ENCODE results near the gene FRMD1.

FRMD1 gene

DNA sequence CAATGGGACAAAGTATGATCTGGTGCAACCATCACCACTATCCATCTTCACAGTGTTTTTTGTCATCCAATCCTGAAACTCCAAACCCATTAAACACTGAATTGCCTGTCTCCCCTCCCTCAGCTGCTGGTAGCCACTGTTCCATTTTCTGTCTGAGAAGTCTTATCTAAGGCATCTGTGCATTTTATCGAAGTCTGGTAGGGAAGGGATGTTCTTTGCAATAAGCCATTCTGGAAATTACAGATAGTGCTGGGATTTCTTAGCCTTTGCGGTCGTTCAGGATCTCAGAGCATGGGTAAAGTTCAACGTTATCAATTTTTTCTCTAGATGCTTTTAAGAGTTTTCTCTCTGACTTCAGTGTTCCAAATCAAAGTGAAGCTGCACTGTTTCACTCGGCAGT lies 57.4 kb downstream of the FRMD1 start:
- DNase-seq, result no peak

DNA sequence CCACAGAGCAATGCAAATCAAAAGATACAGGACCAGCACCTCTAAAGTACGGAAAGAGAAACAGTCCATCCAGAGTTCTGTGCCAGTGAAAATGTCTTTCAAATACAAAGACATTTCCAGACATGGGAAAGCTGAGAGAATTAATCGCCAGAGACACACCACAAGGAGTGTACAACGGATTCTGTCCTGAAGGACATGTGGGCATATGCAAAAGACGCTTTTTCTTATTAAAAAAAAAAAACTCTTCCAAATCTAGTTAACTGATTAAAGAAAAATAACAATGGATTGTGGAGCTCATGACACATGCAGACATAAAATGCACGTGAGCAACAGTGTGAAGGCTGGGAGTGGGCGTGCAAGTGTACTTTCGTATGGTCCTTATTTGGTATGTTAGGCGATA lies 58.8 kb downstream of the FRMD1 start:
- no peak for DNase-seq

DNA sequence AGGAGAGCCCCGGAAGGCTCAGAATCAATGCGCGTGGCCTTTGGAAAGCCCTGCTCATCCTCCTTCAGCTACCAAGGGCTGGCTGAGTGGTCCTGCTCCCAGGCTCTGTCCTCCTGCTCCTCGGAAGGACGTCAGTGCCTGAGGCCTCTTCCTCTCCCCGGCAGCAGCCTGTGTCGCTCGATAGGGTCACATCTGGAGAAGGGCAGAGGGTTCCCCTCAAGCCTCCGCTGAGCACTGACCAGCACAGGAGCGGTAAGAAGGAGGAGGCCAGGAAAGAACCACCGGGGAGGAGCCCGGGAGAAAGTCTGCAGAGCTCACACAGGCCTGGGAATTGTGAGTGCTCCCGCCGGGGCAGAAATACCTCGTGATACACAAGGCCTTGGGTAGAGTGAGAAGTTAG lies 60.3 kb downstream of the FRMD1 start:
- no peak for DNase-seq

DNA sequence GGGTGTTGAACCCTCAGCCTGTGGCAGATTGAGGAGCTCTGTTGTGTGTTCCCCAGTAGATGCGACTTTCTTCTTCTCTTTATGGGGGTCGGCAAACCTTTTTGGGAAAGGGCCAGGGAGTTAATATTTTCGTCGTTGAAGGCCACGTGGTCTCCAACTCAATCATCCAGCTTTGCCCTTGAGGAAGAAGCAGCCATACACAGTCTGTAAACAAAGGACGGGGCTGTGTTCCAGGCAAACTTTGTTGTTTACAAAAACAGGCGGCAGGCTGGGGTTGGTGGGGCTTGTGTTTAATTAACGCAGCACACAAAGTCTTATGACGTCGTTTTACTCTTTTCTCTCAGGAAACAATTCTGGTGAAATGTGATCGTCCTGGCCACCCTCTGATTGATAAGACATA lies 61.4 kb downstream of the FRMD1 start:
- no peak for DNase-seq

DNA sequence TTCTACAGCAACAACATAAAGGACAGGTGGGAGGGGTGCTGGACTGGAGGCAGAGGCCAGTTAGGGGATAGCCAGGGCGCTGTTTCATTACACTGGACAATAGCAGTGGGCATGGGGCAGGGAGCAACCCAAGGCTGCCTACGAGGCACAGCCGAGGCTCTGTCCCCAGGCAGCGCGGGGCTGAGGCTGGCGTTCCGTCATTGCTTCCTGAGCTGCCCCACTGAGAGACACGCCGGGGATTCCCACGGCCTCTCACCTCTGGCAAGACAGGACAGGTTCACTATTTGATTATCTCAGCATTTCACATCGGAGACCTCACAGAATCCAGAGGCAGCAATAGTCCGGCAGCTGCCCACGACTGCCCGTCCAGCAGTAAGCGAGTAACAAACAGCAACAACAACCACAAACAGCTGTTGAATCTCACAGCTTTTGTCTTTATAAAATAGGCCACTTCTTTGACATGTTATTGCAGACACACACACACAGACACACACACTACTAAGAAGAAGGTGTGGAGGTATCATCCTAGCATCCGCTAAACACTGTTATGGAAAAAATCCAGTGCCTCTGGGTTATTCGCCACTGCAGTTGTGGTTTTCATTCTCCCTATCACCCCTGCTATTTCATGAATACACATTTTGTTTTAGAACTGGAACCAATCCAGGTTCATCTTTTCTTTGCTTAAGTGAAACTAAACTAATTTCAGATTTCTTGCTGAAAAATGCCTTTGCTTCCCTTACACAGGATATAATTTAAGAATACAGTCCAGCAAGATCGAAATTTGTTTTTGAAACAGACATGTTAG lies 62.1 kb downstream of the FRMD1 start:
- DNase-seq, result no peak

DNA sequence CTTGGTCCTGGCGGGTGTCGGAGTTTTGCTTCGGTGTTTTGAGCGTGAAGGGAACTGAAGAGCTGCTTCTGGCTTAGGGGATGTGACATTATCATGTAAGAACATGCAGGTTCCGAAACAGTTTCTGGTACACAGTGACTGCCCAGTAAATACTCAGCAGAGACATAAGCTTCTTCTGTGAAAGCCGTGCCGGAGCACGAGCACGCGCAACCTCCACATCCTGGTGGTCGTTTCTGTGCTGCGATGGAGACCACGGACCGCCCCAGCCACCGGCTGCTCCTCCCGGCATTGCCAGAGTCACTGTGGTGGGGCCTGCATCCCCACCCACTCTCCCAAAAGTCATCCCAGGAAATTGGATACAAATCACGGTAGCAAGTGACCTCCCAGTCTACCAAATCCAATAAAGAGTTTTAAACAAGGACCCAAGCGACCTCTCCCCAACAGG lies 62.8 kb downstream of the FRMD1 start:
- no peak for DNase-seq

DNA sequence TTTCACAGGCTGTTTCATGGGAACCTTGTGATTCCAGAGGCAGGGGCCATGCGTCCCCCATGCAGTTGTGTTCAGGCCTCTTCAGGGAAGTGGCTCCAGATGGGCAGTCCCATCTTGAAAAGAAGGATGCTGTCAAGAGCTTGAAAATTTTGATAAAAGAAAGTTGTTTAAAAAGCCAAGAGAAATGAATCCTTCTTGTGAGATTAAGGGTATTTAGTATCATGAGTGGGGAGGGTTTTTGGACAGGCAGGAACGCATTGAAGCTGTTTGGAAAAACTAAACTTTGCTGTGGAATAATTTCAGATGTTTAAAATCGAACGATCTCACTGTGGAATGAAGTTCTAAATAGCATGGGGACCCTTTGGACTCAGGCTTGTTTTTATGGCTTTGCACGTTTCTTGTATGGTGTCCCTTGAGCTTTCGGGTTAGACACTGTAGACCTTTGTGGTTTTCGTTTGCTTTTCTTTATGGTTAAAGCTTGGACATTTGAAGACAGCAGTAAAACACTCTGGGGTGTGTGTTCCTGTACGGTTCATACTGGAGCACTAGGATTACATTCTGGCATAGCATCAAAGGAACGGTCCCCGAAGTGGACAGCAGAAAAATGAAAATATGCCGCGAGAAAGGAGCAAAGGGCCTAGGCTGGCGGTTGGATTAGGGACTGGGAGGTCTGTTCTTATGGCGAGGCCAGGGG lies 63.4 kb downstream of the FRMD1 start:
- no peak for DNase-seq

DNA sequence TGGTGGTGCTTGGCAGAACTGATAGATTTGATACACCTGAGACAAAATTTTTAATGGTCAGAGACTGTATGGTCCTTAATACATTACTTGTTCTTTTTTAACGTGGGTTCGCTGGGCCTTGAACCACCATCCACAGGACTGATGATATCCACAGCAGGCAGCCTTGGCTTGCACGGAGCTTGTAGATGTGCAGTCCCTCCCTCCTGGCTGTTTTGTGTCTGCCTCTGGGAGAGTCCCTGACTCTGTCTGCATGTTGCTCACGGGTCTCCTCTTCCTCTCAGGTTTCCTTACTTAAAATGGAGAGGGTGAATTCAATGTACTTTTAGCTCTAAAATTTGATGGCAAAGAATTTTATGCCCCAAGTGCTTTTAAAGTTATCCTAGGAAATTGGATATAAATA lies 64.0 kb downstream of the FRMD1 start:
- DNase-seq, result no peak

DNA sequence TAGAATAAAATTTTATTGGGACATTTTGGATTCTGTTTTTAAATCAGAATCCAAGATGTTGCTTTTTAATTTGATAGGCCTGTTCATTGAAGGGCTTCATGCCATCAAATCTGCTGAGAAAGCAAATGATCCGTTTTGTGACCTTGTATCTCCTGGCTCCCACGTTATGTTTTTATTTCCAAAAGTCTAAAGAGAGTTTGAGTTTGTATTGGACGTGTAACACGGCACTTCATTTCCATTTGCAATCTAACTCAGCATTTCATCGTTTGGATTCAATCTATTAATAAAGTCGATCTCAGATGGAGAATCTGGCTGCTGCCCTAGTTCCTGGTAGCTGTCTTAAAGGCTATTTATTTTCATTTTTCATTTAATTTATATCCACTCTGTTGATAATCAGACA lies 64.6 kb downstream of the FRMD1 start:
- no peak for DNase-seq

DNA sequence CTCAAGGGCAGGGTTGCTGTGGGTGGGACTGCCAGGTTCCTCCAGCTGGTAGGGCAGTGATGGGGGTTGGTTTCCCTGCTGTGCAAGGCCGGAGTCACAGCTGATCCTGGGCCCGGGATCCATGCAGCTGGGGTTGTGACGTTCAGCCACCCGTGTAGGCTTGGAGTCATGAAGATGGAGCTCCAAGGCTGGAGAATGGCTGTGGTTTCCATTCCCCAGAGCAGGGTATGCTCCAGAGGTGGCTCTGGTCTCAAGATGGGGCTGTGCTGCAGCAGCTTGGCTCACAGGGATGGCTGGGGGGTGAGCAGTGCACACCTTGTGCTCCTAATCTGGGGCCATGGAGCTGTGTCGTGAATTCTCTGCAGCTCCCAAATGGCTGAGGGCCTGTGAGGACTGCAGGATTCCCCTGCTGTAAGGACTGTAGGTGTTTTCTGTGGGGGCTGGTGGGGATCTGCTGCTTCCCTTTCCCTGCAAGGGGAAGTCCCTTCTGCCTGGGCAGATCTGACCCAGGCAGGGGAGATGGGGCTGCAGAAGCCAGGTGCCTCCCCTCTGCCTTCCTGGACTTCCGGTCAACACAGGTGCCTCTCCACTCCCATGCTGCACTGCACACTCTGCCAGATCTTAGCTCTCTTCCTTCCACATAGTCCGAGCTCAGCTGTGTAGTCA lies 65.6 kb downstream of the FRMD1 start:
- DNase-seq, result no peak

DNA sequence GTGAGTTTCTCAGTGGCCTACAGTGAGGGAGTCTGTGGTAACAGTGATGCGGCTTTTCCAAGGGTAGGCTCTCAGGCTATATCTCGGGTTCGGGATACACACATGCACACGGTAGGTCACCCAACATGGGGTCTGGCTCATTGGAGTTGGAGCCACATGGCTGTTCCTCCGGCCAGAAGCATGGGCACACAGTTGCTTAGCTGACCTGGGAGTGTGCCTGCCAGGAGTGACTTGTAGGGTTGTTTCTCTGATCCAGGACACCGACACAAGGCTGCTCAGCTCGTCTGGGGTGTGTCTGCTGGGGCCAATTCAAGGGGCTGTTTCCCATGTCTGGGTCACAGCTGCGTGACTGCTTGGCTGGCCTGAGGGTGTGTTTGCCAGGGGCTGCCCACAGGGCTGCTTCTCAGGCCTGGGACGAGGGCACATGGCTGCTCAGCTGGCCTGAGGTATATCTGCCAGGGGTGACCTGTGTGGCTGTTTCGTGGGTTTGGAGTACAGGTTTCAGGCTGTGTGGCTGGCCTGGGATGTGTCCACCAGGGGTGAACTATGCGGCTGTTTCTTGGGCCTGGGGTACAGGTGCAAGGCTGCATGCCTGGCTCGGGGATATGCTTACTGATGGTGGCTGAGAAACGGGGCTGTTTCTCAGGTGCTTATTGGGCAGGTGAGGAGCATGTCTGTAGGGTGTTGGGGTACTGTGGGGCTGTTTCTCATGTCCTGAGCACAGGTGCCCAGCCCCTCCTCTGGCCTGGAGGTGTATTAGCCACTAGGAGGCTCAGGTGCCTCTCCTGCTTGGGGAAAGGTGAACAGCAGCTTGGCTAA lies 66.4 kb downstream of the FRMD1 start:
- no peak for DNase-seq

DNA sequence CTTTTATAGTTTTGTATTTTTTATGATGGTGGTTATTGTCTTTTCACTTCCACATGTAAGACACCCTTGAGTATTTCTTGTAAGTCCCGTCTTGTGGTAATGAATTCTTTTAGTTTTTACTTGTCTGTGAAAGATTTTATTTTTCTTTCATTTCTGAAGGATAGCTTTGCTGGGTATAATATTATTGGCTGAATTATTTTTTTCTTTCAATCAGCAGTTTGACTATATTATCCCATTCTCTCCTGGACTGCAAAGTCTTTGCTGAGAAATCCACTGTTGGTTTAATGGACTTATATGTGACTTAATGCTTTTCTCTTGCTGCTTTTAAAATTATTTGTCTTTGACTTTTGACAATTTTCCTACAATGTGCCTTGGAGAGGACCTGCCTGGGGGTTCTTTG lies 67.7 kb downstream of the FRMD1 start:
- no peak for DNase-seq

DNA sequence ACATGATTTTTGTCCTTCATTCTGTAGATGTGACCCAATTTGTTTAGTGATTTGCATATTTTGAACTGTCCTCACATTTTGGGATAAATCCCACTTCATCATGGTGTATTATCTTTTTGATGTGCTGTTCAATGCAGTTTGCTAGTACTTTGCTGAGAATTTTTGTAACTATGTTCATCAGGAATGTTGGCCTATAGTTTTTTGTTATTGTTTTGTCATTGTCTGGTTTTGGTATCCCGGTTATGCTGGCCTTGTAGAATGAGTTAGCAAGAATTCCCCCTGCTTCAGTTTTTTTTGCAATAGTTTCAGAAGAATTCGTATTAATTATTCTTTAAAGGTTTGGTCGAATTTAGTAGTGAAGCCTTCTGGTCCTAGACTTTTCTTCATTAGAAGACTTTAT lies 69.7 kb downstream of the FRMD1 start:
- DNase-seq, result no peak

DNA sequence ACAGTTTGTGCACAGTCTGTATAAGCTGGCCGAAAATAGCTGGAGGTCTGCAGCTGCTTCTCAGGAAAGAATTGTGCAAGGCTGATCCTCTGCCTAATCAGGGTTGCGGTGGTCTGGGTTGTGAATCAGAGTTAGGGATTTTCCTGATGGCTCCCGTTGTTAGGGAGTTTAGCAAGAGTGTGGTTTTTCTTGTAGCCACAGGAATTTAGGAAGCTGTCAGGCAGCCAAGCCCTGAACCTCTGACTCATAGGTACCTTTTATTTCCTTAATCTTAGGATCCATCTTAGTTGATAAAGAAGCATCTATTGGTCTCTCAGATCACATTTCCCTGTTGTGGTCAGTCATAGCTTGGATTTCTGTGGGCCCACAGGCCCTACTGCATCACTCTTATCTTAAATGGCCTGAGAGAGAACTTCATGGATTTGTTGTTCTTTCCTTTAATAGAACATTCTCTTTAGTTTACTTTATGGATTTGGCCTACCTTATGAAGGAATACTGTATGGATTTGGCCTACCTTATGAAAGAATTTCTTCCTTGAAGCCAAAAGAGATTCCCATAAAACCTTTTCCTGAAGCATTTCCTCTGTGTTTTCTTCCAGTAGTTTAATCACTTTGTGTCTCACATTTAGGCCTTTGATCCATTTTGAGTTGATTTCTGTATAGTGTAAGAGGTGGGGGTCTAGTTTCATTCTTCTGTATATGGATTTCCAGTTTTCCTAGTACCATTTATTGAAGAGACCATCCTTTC lies 71.2 kb downstream of the FRMD1 start:
- DNase-seq, result no peak

DNA sequence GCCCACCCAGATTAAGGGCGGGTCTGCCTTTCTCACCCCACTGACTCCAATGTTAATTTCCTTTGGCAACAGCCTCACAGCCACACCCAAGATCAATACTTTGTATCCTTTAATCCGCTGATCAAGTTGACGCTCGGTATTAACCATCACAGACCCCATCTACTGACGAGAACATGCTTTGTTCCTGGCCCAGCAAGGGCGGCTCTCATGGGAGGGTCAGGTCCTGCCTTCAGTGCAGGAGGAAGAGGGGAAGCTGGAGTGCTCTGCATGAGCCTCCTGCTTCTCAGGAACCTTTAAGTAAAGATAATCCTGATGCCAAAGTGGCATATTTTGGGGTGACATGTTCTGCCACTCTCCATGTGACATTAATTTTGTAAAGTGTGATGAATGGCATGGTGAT lies 73.2 kb downstream of the FRMD1 start:
- no peak for DNase-seq

DNA sequence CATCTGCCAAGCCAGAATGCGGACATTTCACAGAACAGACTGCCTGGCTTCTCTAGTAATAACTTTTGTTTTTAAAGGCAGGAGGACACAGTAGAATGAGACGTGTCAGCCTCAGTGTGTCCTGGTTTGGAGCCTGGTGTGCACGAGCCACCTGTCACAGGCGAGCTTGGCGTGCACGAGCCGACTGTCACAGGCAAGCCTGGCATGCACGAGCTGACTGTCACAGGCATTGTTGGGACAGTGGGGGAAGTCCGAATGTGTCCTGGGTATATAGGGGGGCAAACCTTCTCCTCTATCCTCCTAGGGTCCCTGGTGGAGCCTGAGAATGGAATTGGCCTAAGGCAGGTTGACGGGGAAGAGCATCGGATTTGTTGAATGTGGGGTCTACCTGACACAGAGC lies 74.1 kb downstream of the FRMD1 start:
- DNase-seq, result no peak

DNA sequence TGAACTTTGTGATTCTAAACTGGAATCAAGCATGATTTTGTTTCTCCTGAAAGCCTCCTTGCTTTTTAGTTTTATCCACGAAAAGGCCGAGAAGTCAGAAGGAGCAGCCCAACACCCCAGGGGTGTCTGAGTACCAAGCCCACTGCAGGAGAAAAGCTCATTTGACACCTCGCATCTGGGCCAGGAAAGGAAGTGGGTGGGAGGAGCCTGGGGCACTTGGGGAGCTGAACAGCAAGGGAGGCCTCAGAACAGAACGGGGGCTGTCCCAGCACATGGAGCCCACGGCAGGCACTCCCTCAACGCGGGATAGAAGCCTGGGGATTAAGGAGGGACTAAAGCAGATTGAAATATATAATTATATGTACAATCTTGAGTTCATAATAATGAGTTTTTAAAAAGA lies 75.0 kb downstream of the FRMD1 start:
- no peak for DNase-seq
